SHP77 treated with DMSO at 0.1 percent for 48 hours (cell line): Measurements from ENCODE around the gene MAPK14.
A peak's percentile ranks its signal among the peaks of the same experiment; 100 is the strongest.
"Not testable (repeated sequence)": the region's sequence is repeated elsewhere in the genome, so short reads cannot be mapped to it uniquely, and the experiment has no call there.

Experiments
- DNase-seq: peaks from one replicate; lab custom pipeline; 2025; lab: John Stamatoyannopoulos, UW

Gene MAPK14

DNA sequence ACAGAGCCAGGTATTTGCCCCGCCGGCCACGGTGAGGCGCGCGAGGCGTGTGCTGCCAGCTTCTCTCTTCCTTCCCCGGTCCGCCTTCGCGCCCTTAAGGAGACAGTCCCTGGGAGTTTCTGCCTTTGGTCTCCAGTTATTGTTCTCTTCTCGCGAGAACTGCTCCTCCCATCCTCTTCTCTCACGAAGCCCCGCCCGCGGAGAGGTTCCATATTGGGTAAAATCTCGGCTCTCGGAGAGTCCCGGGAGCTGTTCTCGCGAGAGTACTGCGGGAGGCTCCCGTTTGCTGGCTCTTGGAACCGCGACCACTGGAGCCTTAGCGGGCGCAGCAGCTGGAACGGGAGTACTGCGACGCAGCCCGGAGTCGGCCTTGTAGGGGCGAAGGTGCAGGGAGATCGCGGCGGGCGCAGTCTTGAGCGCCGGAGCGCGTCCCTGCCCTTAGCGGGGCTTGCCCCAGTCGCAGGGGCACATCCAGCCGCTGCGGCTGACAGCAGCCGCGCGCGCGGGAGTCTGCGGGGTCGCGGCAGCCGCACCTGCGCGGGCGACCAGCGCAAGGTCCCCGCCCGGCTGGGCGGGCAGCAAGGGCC lies at the start of gene MAPK14:
TSS of gene MAPK14 (plus strand) at position 308 of the 587 bp plus-strand sequence. CDS start 350 bp downstream, outside the sequence.
- DNase-seq = peak; percentile 98

DNA sequence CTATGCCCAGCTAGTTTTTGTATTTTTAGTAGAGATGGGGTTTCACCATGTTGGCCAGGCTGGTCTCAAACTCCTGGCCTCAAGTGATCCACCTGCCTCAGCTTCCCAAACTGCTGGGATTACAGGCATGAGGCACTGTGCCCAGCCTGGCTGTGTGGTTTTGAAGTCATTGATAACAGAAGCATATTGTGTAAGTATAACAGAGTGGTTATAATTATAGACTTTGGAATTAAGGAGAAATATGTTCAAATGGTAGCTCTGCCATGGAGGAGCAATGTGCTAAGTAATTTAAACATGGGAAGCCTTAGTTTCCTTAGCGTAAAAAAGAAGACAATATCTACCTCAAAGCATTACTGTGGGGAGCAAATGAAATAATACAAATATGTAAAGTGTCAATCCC lies 47.5 kb upstream of the MAPK14 start:
- not testable (repeated sequence) for DNase-seq

DNA sequence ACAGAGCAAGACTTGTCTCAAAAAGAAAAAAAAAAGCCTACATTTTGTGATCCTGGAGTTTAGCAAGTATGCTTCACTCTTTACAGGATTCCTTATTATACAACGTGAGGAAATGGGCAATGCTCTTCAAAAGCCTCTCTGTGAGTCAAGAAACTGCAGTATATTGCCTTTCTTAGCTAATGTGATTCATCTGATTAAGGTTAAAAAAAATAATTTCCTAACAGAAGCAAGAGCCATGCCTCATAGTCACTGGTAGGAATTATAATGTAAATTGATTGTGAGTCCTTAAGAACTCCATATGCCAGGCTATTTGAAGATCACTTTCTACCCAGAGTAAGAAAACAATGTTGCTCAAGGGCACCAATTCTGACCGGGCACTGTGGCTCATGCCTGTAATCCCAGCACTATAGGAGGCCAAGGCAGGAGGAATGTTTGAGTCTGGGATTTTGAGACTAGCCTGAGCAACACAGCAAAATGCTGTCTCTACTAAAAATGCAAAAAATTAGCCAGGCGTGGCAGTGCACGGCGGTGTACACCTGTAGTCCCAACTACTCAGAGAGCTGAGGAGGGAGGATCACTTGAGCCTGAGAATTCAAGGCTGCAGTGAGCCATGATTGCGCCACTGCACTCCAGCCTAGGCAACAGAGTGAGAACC lies 46.5 kb upstream of the MAPK14 start:
- DNase-seq = no peak

DNA sequence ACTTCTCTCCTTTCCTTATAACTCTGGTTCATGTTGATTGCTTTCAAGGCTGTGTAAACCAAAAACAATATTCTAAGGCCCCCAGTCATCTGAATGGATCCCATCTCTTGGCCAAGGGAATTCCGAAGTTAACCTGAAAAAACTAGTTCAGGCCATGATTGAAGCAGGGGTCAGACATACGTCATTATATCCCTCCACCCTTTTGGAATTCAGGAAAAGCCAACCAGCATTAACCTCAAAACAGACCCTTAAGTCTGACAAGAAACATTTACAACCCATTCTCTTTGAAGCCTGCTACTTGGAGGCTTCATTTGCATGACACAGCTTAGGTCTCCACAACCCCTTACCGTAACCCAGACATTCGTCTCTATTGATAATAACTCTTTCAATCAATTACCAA lies 42.9 kb upstream of the MAPK14 start:
- DNase-seq = no peak

DNA sequence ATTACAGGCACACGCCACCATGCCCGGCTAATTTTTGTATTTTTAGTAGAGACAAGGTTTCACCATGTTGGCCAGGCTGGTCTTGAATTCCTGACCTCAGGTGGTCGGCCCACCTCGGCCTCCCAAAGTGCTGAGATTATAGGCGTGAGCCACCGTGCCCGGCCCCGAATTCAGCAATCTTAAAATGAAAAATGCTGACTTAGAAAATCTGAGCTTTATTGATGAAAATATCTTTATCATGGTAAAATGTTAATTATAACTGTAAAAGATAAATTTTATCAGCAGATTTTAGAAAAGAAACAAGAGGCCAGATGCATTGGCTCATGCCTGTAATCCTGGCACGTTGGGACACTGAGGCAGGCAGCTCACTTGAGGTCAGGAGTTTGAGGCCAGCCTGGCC lies 39.6 kb upstream of the MAPK14 start:
- DNase-seq = not testable (repeated sequence)

DNA sequence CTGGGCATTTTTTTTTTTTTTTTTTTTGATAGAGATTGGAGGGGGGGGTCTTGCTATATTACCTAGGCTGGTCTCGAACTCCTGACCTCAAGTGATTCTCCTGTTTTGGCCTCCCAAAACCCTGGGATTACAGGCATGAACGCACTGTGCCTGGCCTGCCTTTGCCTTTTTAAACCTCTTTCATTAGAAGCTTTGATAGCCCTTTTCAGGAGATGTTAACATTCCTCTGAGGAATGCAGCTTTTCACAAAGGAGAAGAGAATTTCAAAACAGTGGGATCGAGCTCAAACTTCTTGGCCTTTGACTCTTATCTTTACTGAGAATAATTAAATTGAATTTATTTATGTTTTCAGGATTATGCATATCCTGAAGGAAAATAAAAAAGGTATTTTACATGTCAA lies 34.5 kb upstream of the MAPK14 start:
- no peak for DNase-seq

DNA sequence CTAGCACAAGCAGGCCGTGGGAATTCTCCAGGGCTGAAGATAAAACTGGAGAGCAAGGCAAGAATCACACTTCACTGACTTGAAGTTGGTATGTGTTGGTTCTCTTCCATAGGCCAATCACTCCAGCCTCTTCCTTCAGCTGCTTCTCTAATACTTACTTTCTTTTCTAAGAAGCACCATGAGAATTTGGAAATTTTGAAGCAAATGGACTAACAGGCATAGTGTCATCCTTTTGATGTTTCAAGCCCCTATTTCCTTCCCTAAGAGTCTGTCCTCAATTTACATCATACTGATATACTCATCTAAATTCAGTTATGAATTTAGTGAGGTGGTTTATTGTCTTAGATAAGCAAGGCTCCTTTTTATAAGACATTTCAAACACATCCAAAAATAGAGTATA lies 27.2 kb upstream of the MAPK14 start:
- DNase-seq = no peak

DNA sequence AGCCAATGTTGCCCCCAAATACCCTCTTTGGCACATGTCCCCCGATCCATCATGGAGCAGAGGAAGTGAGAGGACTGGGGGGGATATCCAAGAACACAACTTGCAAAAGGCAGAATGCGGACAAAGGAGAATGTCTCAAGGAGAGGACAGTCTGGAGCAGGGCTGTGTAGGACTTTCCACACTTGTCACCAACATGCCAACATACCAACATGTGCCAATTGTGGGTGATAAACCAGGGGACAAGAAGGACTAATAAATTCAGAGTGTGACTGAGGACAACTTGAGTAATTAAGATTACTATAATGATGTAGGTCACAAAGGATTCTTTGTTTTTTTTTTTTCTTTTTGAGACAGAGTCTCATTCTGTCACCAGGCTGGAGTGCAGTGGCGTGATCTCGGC lies 11.9 kb upstream of the MAPK14 start:
- DNase-seq = no peak

DNA sequence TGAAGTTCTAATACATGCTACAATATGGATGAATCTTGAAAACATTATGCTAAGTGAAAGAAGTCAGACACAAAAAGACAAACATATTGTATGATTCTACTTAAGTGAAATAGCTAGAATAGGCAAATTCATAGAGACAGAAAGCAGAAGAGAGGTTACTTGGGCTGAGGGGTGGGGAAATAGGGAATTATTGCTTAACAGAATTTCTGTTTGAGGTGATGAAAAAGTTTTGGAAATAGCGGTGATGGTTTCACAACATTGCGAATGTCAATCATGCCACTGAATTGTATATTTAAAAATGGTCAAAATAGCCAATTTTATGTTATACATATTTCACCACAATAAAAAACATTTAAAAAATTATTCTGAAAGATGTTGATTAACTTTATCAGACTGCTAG lies 9.3 kb upstream of the MAPK14 start:
- no peak for DNase-seq

DNA sequence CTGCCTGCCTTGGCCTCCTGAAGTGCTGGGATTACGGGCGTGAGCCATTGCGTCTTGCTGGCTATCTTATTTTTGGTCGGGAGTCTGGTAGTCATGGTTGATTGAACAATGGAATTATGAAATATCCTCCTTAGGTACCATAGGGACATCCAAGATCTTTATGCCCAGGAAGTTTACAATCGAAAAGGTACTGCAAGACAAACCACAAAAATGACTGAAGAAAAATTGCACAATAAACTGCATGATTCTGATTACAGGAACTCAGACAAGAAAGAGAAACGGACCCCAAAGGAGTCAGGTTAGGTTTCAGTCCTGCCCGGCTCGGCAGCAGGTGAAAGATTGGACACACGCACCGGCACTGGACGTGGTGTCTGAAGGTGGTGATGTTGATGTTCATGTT lies 8.4 kb upstream of the MAPK14 start:
- DNase-seq = no peak

DNA sequence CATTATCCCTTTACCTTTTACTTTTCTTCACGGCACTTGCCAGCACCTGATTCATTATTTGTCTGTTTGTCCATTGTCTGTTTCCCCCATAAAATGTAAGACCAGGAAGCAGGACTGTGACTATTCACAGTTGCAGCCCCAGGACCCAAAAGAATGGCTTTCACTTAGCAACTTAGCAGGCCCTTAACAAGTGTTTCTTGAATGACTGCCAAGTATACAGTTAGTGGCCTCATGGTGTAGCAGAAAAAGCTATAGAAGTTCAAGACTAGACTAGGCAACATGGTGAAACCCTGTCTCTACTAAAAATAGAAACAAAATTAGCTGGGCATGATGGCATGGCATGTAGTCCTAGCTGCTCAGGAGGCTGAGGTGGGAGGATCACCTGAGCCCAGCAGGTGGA lies 7.5 kb upstream of the MAPK14 start:
- no peak for DNase-seq

DNA sequence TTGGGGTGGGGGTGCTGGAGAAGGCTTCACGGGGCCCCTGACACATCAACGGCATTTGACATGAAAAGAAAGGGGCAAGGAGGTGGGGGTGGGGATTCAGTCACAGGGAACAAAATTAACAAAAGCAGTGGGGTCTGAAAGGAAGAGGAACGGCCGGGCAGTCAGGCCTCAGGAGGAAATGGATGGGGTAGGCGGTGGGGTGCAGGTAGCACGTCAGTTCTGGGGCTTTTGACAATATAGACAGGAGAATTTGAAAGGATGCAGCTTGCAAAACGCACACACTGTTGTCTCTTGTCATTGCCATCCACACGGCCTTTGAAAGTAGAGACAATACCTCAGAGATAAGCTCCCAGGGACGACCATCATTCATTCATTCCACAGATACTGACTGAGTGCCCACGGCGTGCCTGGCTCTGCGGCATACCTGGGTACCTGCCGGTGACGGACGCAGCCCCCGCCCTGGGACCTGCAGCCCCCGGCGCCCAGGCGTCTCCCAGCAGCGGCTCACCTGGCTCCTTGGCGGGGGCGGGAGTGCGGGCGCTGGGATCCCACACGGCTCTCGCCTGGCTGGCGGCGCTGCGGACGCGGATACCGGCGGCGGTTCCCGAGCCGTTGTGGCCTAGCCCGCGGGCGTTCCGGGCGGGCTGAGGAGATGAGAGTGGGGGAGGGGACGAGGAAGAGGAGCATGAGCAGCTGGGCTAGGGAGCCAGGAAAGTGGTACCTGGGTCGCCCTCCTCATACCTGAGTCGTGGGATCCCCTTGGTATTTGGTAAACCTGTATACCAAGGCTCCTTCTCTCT lies 3.4 kb upstream of the MAPK14 start, which contains the start of gene SLC26A8:
TSS of gene SLC26A8 (minus strand) at position 646 of the 800 bp plus-strand sequence. CDS start 4,934 bp downstream, outside the sequence.
- DNase-seq = no peak

DNA sequence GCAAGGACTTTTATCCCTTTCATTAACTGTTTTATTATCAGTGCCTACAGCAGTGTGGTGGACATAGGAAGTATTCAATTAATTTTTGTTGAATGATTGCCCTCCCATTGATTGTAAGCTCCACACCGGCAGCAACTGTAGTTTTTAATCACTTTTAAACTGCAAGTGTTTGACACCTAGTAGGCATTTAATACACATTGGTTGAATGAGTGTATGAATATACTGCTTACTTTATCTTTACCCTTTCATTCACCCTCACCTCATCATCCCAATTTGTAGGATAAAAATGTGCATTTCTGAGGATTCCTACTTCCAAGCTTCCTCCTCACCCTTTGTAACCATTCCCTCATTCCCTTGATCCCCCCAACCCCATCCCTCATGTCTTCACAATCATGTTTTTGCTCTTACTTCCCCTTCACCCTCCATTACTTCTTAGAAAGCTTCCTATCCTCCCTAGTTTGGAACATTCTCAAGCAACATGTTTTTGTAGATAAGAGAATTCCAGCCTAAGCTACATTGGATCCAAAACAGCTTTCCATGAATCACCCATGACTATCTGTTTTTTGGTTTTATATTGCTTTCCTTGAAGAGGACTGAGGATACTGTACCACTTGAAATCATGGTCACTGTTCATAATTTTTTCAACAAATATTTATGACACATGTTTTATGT lies 2.2 kb upstream of the MAPK14 start:
- no peak for DNase-seq

DNA sequence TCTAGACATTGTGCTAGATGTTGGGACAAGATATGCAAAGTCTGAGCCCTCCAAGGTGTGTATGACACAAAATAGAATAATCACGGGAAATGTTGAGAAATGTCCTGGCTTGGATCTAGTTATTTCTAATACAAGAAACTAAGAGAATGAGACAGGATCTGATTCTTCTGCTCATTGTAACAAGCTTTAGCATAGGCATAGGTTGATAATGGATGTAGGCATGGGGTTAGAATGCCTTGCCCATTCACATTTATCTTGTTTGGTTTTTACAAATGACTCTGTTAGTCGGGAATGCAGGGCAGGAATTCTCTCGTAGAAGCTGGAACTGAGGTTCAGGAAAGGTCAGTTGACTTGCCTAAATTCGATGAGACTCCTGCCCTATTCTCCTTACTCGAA lies 1.7 kb upstream of the MAPK14 start:
- DNase-seq = no peak

DNA sequence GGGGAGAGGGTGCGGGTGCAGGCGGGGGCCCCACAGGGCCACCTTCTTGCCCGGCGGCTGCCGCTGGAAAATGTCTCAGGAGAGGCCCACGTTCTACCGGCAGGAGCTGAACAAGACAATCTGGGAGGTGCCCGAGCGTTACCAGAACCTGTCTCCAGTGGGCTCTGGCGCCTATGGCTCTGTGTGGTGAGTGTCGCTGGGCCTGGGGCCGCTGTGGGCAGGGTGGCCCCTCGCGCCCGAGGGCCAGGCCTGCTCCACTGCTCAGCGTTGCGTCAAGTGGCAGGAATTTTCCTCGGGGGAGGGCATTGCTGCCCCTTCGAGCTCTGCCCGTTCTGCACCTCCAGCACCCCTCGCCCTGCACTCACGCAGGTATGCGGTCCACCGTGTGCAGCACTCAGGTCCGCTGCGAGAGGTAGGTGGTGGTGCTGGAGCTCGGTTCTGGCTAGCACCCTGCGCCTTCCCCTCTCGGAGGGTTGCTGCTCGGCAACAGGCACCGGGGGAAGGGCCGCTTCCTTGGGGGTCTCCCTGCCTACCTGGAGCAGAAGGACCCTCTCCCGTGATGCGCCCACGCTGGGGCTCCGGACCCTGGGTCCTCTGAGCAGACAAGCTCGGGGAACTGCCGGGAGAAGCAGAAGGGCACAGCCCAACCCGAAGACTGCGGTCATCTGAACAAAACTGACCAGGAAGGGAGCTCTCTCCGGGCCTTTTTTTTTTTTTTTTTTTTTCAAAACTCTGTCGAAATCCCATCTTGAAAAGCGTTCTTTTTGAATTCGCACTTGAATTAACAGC lies 674 bp downstream of the MAPK14 start:
- no peak for DNase-seq

DNA sequence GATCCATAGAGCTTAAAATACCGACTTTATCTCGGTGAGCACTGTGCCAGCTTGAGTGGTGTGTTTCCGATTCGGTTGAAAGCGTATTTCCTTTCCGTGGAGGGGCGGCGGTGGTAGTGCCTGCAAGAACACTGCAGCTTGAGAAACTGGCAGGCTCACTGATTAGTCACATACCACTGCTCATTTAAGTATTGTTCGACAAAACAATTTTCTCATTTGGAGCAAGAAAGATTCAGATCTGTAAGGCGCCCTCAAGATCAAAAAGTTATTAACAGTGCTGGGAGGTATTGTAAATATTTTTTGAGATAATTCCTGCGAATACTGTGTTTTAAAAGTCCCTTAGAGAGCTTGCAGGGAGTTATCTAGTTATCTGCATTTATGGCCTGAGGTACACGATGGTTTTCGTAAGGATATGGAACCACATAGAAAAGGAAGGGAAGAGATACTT lies 1.3 kb downstream of the MAPK14 start:
- DNase-seq = peak; percentile 7

DNA sequence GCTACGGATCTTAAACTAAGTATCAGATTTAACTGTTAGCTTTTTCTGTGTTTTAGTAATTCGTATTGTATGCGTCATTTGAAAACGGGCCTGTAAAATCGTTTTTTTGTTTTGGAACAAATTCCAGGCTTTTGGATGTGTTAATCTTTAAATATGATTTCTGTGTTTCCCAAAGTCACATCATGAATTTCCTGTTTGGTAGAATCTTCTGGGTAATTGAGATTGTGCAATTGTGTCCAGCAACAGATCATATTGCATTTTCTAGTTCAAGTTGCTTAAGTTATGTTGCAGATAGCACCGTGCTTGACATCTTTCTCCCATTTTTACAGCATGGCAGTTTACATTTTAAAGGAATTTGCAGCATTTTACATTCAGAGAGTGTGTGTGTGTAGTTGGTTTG lies 1.9 kb downstream of the MAPK14 start:
- no peak for DNase-seq

DNA sequence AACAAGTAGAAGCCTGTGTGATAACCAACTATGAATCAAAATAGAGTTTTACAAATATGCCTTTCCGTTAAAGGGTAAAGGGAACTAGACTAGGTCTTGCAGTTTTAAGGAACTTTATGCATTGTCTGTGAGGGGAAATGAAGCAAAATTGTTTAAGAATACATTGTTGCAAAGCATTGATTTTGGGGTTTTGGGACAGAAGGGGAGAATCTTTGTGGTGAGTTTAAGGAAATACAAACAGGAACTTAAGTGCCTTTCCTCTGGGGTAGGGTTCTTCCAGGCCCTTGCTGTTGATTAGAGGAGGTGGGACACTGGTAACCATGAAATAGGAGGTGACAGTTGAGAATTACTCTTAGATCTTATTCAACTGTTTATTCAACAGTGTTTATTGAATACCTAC lies 4.7 kb downstream of the MAPK14 start:
- DNase-seq = no peak

DNA sequence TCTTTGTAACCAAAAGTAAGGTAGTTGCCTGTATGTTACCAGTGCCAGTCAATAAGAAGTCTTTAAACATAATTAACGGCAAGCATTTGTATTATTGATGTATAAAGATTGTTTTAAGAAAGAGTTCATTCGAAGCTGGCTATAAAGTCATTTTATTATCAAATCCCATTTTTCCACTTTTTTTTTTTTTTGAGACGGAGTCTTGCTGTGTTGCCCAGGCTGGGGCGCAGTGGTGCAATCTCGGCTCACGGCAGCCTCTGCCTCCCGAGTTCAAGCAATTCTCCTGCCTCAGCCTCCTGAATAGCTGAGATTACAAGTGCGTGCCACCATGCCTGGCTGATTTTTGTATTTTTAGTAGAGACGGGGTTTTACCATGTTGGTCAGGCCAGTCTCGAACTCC lies 5.5 kb downstream of the MAPK14 start:
- DNase-seq = not testable (repeated sequence)

DNA sequence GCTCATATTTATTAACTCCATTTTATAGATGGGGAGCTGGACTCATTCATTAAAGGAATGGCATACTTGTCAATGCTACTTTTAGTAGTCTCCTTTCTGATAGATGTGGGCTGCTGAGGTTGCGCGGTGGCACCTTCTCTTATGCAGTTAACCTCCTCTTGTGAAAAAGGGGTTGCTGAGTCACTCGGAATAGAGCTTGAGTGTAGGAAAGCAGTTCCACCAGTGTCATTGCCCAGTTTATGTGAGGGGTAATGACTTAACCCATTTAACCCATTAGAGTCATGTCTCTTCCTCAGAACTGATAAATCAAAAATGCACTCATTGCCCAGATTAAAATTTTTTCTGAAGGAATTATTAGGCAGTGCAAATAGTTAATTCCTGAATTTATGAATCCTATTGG lies 6.3 kb downstream of the MAPK14 start:
- DNase-seq = no peak

DNA sequence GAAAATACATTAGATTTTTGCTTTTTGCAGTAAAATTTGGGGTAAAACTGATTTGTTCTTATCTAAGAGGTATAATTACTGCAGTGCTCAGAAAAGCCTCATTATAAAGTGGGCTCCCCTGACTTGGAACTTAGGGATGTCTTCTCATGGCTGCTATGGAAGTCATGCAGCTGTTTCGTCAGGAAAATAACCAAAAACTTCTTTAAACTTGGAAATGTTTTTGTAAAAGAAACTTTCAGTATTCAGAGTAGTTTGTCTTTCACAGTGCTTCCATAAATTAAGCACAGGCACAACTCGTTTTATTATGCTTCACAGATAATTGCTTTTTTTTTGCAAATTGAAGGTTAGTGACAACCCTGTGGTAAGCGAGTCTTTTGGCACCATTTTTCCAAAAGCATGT lies 6.8 kb downstream of the MAPK14 start:
- DNase-seq = no peak

DNA sequence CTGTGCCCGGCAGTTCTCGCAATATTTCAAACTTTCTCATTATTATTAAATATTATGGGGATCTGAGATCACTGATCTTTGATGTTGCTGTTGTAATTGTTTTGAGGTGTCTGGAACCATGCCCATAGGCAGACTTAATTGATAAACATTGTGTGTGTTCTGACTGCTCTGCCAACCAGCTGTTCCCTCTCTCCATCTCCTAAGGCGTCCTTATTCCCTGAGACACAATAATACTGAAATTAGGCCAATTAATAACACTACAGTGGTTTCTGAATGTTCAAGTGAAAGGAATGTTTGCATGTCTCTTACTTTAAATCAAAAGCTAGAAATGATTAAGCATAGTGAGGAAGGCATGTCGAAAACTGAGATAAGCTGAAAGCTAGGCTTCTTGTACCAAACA lies 7.6 kb downstream of the MAPK14 start:
- DNase-seq = no peak
